OCI-LY3 (cell line): Measurements from ENCODE around the gene IMPACT.

Experiments
- CTCF ChIP-seq: fragments of 200-600, 300-600 bp; sonication (generic); IDR thresholded peaks from 2 replicates; pipeline ENCODE4 v1.5.1; 2014; ENCODE audit warnings: antibody characterized with exemption, low read length, low read depth
- EZH2phosphoT487 ChIP-seq: fragments of 200-600 bp; shearing (Covaris generic); IDR thresholded peaks from 2 replicates; pipeline ENCODE4 v1.6.1; 2018; ENCODE audit warnings: antibody characterized with exemption, mixed run types, low read depth

GRCh38 chr18:24472591-24472990, 46.1 kb downstream of the IMPACT start:
- TF ChIP-seq EZH2phosphoT487: no peak
- TF ChIP-seq CTCF: no peak
